Activated CD4-positive, alpha-beta T cell treated with anti-CD3 and anti-CD28 coated beads for 24 hours (primary cell): Measurements from ENCODE around the gene ORM2.
"Not testable (repeated sequence)": the region's sequence is repeated elsewhere in the genome, so short reads cannot be mapped to it uniquely, and the experiment has no call there.

Experiments
- DNase-seq, 2 donors: peaks; one replicate each; pipeline ENCODE4 v3.0.0-alpha.2; 2020; ENCODE audit warnings: low read depth in 2 of 2

The ORM2 gene

DNA sequence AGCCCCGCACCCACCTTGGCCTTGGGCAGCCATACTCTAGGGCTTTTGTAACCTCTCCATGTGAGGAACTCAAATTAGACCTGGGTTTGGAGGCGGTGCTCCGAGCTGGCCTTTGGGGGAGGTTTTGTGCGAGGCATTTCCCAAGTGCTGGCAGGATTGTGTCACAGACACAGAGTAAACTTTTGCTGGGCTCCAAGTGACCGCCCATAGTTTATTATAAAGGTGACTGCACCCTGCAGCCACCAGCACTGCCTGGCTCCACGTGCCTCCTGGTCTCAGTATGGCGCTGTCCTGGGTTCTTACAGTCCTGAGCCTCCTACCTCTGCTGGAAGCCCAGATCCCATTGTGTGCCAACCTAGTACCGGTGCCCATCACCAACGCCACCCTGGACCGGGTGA, at the start of gene ORM2:
Gene ORM2 (plus strand): TSS at position 245 of the 398 bp plus-strand sequence. CDS start 36 bp downstream, at position 281.
- not testable (repeated sequence) for DNase-seq

GRCh38 chr9:114280636-114281472, 48.8 kb upstream of the ORM2 start:
- no peak for DNase-seq

- DNase-seq: no peak
Observed at GRCh38 chr9:114281473-114282103, 48.1 kb upstream of the ORM2 start.

DNA sequence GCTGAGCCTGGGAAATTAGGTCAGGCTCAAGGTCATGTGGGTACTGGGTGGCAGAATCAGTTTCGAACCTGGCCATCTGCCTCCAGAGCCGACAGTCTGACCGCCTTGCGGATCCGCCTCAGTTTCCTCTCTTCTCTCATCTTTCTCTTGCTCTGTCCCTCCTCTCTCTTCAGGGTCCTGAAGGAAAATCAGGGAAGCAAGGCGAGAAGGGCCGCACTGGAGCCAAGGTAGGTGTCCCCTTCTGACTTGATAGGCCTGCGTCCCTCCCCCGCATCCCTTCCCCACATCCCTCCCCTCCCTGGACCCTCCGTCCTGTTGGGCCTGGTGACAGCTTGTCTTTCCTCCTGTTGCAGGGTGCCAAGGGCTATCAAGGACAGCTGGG, 47.6 kb upstream of the ORM2 start:
- DNase-seq: no peak

- no peak for DNase-seq
Observed at GRCh38 chr9:114282507-114282906, 47.2 kb upstream of the ORM2 start.

DNA sequence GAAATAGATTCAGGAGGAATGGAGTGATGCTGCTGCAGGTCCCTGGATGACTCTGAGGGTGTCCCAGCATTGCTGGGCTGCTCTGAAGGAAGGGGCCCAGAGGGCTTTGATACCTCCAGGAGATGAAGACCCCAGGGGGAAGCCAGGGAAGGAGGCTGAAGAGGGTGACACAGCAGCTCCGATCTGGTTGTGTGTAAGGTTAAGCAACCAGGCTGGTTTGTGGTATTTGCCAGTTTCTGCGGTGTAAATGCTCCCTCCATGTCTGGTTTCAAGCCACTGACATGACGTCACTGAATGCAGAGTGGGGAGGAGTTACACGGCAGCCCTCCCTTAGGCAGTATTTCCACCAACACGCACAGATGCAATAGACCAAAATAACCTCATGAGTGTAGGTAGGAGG, 46.7 kb upstream of the ORM2 start:
- no peak for DNase-seq

DNA sequence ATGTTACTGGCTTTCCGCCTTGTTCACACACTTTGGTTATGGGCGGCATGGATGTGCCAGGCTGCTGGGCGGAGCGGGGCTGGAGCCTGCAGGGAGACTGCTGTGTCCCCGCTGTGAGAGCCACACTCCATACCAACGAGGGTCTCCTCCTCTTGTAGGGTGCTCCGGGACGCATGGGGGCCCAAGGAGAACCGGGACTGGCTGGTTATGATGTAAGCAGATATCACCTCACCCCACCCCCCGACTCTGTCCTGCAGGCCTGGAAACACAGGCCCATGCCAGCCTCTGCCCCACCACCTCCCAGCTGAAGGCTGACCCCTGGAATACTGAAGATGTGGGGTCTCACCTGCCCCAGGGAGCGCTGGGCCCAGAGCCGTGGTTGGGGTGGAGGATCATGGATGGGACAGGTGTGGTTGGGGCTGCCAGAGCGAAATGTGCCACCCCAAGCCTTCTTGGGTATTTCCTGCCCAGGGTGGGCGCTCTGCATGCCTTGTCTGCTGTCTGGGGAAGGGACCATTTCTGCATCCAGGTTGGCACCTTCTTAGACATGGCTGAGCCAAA, 46.0 kb upstream of the ORM2 start:
- no peak for DNase-seq

DNA sequence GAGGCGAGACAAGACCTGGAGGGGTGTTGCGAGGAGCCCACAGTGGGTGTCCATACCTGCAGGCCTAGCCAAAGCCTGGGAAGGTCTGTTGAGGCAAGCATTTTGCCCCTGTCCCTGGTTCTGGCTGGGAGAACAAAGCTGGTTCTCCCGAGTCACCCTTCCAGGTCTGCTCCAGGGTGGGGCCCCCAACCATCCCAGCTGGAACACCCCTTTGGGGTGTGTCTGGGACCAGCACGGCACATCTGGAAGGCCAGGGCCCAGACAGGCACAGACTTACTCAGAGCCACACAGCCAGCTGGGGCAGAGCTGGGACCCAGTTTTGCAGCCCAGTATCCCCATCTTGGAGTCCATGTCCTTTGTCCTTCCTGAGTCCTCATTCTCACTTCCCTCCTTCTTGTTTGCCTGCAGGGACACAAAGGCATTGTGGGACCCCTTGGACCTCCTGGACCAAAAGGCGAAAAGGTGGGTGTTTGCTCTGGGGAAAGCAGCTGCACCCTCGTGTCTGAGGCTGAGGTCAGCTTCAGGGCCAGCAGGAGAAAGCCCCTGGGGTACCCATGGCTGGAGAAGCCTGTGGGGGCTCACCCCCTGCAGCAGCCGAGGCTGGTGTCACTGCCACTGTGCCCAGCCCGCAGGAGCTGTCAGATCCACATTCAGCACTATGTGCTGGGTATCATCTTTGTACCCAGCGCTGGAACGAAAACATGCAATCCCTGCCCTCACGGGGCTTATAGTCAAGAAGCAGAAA, 45.2 kb upstream of the ORM2 start:
- DNase-seq: no peak

DNA sequence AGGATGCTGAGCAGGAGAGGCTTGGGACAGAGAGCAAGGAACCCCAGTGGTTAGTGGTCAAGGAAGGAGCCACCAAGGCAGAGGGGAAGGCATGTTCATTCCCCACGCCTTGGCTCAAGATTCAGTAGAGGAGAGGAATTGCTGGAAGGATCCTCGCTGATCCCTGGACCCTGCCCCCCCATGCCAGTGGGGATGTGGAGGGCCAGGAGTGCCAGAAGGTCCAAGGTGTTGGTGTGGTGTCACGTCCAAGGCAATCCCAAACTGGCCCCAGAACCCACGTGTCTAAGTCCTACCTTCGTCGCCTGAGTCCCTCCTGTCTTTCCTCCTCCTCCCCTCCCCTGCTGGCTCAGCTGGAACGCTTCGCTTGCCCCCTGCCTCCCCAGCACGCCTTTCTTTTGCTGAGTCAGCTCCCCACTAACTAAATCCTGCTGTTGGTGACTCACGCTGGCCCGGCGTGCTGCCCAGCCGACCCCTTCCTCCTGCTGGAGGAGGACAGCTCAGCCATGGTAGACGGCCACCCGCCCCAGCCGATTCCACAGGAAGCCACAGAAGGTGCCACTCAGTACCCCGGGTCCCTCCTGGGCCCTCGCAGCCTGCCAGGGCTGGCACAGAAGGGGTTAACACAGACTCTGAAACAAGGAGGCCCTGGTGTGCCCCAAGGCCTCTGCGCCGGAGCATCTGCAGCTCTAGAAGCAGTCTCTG, 44.4 kb upstream of the ORM2 start:
- no peak for DNase-seq

GRCh38 chr9:114286146-114286679, 43.5 kb upstream of the ORM2 start:
- no peak for DNase-seq

- DNase-seq: no peak
Observed at GRCh38 chr9:114287001-114287762, 42.5 kb upstream of the ORM2 start.

DNA sequence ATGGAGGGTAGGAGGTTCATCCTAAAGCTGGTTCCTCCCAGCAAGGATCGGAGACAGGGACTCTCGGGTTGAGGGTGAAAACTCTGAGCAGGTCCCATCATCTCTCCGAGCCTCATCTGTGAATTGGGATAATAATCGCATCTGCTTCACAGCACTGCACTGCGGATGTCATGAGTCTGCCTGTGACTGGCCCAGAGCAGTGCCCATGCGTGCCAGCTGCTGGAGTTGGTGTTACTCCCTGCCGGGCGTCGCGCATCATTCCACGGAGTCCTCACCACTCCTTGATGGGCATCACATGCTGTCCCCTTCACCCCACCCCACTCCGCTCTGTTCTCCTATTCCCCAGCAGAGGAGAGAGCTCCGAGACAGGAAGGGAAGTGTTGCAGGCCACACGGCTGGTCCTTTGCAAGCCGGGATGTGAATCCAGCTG, 41.9 kb upstream of the ORM2 start:
- no peak for DNase-seq

DNA sequence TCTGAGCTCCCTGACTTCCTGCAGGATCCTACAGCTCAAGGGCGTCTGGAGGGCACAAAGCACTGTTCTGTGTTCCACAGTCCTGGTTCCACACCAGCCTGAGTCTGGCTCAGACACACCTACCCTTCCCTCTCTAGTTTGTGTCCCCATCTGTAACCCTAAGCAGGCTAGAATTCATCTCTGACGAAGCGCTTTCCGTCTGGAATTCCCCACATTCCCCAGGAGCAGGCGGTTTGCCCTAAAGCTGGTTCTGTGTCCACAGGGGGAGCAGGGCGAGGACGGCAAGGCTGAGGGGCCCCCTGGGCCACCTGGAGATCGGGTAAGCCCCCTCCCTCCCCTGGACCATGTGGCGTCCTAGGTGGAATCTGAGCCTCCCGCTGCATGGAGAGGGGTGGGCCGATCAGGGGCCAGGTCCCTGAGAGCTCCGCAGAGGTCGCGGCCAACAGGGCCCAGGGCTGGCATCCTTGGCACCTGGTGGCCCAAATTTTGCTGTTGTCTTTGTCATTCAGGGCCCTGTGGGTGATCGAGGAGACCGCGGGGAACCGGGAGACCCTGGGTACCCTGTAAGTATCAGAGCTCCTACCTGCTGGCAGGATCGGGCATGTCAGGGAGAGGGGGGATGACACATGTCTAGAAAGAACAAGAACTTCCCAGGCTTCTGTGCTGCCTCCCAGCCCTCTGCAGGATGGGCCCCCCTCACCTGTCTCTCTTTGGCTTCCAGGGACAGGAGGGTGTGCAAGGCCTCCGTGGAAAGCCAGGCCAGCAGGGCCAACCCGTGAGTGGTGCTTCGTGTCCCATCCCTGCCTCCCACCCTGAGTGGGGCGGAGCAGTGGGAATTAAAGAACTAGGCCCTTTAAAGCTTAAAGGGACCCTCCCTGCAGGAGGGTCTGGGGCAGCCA, 41.2 kb upstream of the ORM2 start:
- DNase-seq: no peak

- DNase-seq: no peak
Observed at GRCh38 chr9:114289106-114289505, 40.6 kb upstream of the ORM2 start.

GRCh38 chr9:114289571-114290481, 39.8 kb upstream of the ORM2 start:
- no peak for DNase-seq

DNA sequence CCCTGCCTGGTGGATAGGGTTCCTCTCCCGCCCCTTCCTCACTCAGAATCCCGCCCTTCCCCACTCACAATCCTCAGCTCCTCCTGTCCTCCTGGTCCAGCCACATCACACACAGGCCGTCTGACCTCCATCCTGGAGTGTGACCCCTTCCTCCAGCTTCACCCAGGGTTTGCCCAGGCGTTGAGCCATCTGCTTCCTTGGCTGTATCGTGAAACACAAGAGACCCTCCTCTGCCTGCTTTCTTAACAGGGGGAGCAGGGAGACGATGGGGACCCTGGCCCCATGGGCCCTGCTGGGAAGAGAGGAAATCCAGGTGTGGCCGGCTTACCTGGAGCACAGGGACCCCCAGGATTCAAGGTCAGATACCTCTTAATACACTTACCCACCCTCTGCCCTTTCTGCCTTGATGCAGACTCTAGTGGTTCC, 39.1 kb upstream of the ORM2 start:
- no peak for DNase-seq

- peak; percentile 57 to 58 for DNase-seq
Observed at GRCh38 chr9:114291064-114291474, 38.6 kb upstream of the ORM2 start.

DNA sequence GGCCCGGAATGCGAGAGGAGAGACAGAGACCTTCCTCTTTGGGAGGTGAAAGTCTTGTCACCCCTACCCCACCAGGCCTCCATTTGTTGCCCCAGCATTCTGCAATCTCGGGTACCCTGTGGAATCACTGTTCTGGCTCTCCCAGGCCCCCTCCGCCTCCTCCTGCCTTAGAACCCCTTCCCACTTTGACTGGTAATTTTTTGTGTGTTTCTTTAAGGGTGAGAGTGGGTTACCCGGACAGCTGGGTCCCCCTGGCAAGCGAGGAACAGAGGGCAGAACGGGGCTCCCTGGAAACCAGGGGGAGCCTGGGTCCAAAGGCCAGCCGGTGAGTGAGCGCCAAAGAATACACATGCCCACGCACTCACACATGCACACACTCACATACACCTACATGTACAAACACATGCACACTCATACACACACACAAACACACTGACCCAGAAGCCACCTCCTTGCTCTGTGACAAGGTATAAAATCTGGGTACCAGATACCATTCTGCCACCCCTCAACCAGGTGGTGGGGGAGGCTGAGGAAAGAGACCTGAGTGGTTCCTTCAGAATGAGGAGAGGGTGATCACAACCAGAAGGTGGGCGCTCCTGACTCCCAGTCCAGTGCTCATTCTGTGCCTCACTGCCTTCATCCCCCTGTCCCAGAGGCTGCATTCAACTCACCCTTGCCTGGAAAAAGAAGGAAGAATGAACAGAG, 37.6 kb upstream of the ORM2 start:
- no peak for DNase-seq
